ENCODE results near the gene CCDC110. TPM values are rescaled to one million over a fixed set of nuclear protein-coding genes. Genes with fewer than 3 reads are reported as not detected.

The CCDC110 gene
- total and polyA plus RNA-seq, 7 donors = 0.69 to 9.3 (median 1.6) TPM

GRCh38 chr4:185395956-185396723 is 75.4 kb downstream of the CCDC110 start:
- 0% methylated on average over 98 of the region's 98 CpGs for WGBS, 2 donors
- TF ChIP-seq POLR2A (IDR thresholded peaks at IDR 0.05) (peak; percentile 59 to 65), CTCF (IDR thresholded peaks at IDR 0.05) (no peak), POLR2AphosphoS5 (IDR thresholded peaks at IDR 0.05) (peak; percentile 88 to 94 (median 91)), EP300 (IDR thresholded peaks at IDR 0.05) (peak in 3 of 4 donors; percentile 70 to 94 (median 85))
- H3K4me1 ChIP-seq = peaks cover 0 to 38% (median 11%) of the 10 kb centered on the region in 4 donors

GRCh38 chr4:185395238-185395955 is 76.1 kb downstream of the CCDC110 start, which contains the start of gene LRP2BP:
Gene LRP2BP (minus strand): TSS chr4:185395924. CDS start chr4:185378186, 17,738 bp downstream.
- Histone ChIP-seq H3K9me3 (no peaks in the 10 kb centered on the region), H3K27me3 (no peaks in the 10 kb centered on the region), H3K27ac (peak within 1 kb of the TSS; percentile 94 to 100 (median 98)), H3K4me3 (peak within 1 kb of the TSS; percentile 55 to 80 (median 72)), H3K4me1 (peaks cover 0 to 38% (median 11%) of the 10 kb centered on the region in 4 donors), H3K36me3 (peaks cover 0 to 13% (median 3%) of the 10 kb centered on the region in 4 donors)
- intact Hi-C loops (cut with DNase I) = loop anchor here (2.0 to 10.0 kb wide), 3 partner anchors 49 to 251 kb away; partner anchors contain the start of gene SLC25A4
- DNase-seq = no peak
- WGBS, 2 donors = 2 to 5% methylated on average over 12 of the region's 12 CpGs
- TF ChIP-seq EP300 (IDR thresholded peaks at IDR 0.05) (no peak), POLR2AphosphoS5 (IDR thresholded peaks at IDR 0.05) (peak in 1 of 4 donors; percentile 87), POLR2A (IDR thresholded peaks at IDR 0.05) (peak in 1 of 2 donors; percentile 43)

More at GRCh38 chr4:185395956-185396723, 75.4 kb downstream of the CCDC110 start:
- intact Hi-C loops (cut with DNase I) = loop anchor here (1.0 to 10.0 kb wide), 5 partner anchors 29 to 251 kb away; partner anchors contain the start of genes CFAP97, SLC25A4 and UFSP2
- Histone ChIP-seq H3K27ac (peak overlapping the region; percentile 94 to 100 (median 98)), H3K36me3 (peaks cover 0 to 21% (median 4%) of the 10 kb centered on the region in 4 donors), H3K27me3 (no peaks in the 10 kb centered on the region), H3K9me3 (no peaks in the 10 kb centered on the region), H3K4me3 (peak overlapping the region; percentile 55 to 80 (median 72))
- DNase-seq = peak; percentile 99

Small RNA genes within 50 kb of the gene (small RNA-seq; reads per million reads assigned to genes)
- gene RF00019 = 0 reads per million in 3 donors

Other genes with a start within 250 kb of the CCDC110 start
- 1 to 10 TPM; 1.8 to 2.6 (median 2.3) TPM for gene LRP2BP, start 75.8 kb downstream of the CCDC110 start, total RNA-seq
- under 1 TPM; 0.16 to 0.60 (median 0.23) TPM for gene LRP2BP, start 75.8 kb downstream of the CCDC110 start, polyA plus RNA-seq
- gene ANKRD37, start 74.9 kb downstream of the CCDC110 start, total RNA-seq = 10 to 100 TPM in 3 of 4 donors, 1 to 10 TPM in 1; 8.9 to 17.6 (median 11.5) TPM
- 10 to 100 TPM; 11.7 to 28.8 (median 16.9) TPM for gene ANKRD37, start 74.9 kb downstream of the CCDC110 start, polyA plus RNA-seq
- gene UFSP2, start 45.8 kb downstream of the CCDC110 start, total RNA-seq = 10 to 100 TPM; 31.3 to 56.0 (median 48.6) TPM
- gene UFSP2, start 45.8 kb downstream of the CCDC110 start, polyA plus RNA-seq = 10 to 100 TPM; 15.0 to 19.1 (median 18.0) TPM
- 100 to 1,000 TPM; 568 to 907 (median 820) TPM for gene PDLIM3, start 63.8 kb upstream of the CCDC110 start, total RNA-seq
- 10 to 100 TPM in 2 of 3 donors, 1 to 10 TPM in 1; 7.9 to 24.5 (median 17.4) TPM for gene PDLIM3, start 63.8 kb upstream of the CCDC110 start, polyA plus RNA-seq